Activated T-helper 1 cell treated with anti-CD3 and anti-CD28 coated beads, Interleukin-2, amount 50 U/mL, for 16 hours (primary cell): ENCODE measurements around the gene CDC42.

Experiments
- DNase-seq, 2 donors: peaks; one replicate each; pipeline ENCODE4 v3.0.0-alpha.2; 2020; ENCODE audit warnings: low read depth in 1 of 2, low spot score in 1 of 2

CDC42 gene

GRCh38 chr1:22108339-22109105 is 56.0 kb downstream of the CDC42 start:
- DNase-seq: no peak

GRCh38 chr1:22110016-22110415 is 57.5 kb downstream of the CDC42 start:
- DNase-seq: no peak

- DNase-seq: no peak
Observed at GRCh38 chr1:22111115-22111514, 58.6 kb downstream of the CDC42 start.

GRCh38 chr1:22111620-22112019 is 59.1 kb downstream of the CDC42 start:
- no peak for DNase-seq

- no peak for DNase-seq
Observed at GRCh38 chr1:22112554-22112953, 60.0 kb downstream of the CDC42 start.

- DNase-seq: no peak
Observed at GRCh38 chr1:22114083-22115012, 61.8 kb downstream of the CDC42 start.

- DNase-seq: no peak
Observed at GRCh38 chr1:22115286-22115685, 62.8 kb downstream of the CDC42 start.

- DNase-seq: no peak
Observed at GRCh38 chr1:22117238-22117637, 64.7 kb downstream of the CDC42 start.

GRCh38 chr1:22117851-22118250 is 65.3 kb downstream of the CDC42 start:
- DNase-seq: no peak

- no peak for DNase-seq
Observed at GRCh38 chr1:22118291-22118992, 65.9 kb downstream of the CDC42 start.

GRCh38 chr1:22119626-22120468 is 67.3 kb downstream of the CDC42 start:
- DNase-seq: no peak

- DNase-seq: no peak
Observed at GRCh38 chr1:22120469-22120790, 67.9 kb downstream of the CDC42 start.

GRCh38 chr1:22121421-22121911 is 69.0 kb downstream of the CDC42 start:
- no peak for DNase-seq

GRCh38 chr1:22122273-22123070 is 70.0 kb downstream of the CDC42 start:
- no peak for DNase-seq

- no peak for DNase-seq
Observed at GRCh38 chr1:22123071-22123390, 70.5 kb downstream of the CDC42 start.

GRCh38 chr1:22123901-22124404 is 71.4 kb downstream of the CDC42 start:
- no peak for DNase-seq

GRCh38 chr1:22124592-22125229 is 72.2 kb downstream of the CDC42 start:
- DNase-seq: no peak

GRCh38 chr1:22126531-22126930 is 74.0 kb downstream of the CDC42 start:
- no peak for DNase-seq

- no peak for DNase-seq
Observed at GRCh38 chr1:22127248-22127647, 74.7 kb downstream of the CDC42 start.
